ENCODE measurements around the gene PSEN2. TPM values are rescaled to one million over a fixed set of nuclear protein-coding genes. Genes with fewer than 3 reads are reported as not detected.
A peak's percentile ranks its signal among the peaks of the same experiment; 100 is the strongest.

Gene PSEN2
- total RNA-seq, result 10 to 100 TPM; 22.6 to 23.3 TPM

- TF ChIP-seq, protein P1, sequence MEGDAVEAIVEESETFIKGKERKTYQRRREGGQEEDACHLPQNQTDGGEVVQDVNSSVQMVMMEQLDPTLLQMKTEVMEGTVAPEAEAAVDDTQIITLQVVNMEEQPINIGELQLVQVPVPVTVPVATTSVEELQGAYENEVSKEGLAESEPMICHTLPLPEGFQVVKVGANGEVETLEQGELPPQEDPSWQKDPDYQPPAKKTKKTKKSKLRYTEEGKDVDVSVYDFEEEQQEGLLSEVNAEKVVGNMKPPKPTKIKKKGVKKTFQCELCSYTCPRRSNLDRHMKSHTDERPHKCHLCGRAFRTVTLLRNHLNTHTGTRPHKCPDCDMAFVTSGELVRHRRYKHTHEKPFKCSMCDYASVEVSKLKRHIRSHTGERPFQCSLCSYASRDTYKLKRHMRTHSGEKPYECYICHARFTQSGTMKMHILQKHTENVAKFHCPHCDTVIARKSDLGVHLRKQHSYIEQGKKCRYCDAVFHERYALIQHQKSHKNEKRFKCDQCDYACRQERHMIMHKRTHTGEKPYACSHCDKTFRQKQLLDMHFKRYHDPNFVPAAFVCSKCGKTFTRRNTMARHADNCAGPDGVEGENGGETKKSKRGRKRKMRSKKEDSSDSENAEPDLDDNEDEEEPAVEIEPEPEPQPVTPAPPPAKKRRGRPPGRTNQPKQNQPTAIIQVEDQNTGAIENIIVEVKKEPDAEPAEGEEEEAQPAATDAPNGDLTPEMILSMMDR (IDR thresholded peaks at IDR 0.05), result peak in 1 of 2 donors; percentile 47
- Histone ChIP-seq H3K9me3 (no peaks in the 10 kb centered on the region), H3K36me3 (no peaks in the 10 kb centered on the region), H3K27me3 (no peaks in the 10 kb centered on the region), H3K27ac (peak within 1 kb of the TSS; percentile 79 to 88), H3K4me1 (peaks cover 0 to 20% of the 10 kb centered on the region in 2 donors), H3K4me3 (peak within 1 kb of the TSS; percentile 60 to 87)
- DNase-seq (ENCODE audit: low spot score), result peak; percentile 73
Observed at GRCh38 chr1:226870401-226871279, at the start of gene PSEN2. Gene PSEN2 (plus strand): TSS chr1:226870616. CDS start chr1:226881908, 11,292 bp downstream.

GRCh38 chr1:226820941-226821718, 49.3 kb upstream of the PSEN2 start:
- Histone ChIP-seq H3K4me3 (no peak overlapping the region), H3K27me3 (no peaks in the 10 kb centered on the region), H3K36me3 (no peaks in the 10 kb centered on the region), H3K9me3 (no peaks in the 10 kb centered on the region), H3K4me1 (peaks cover 0 to 20% of the 10 kb centered on the region in 2 donors), H3K27ac (peak overlapping the region; percentile 74 to 76)
- TF ChIP-seq, protein P1 (IDR thresholded peaks at IDR 0.05), result no peak
- peak; percentile 91 for DNase-seq (ENCODE audit: low spot score)

GRCh38 chr1:226821719-226822085, 48.7 kb upstream of the PSEN2 start:
- Histone ChIP-seq H3K4me1 (peaks cover 0 to 20% of the 10 kb centered on the region in 2 donors), H3K36me3 (no peaks in the 10 kb centered on the region), H3K9me3 (no peaks in the 10 kb centered on the region), H3K27me3 (no peaks in the 10 kb centered on the region), H3K4me3 (no peak overlapping the region), H3K27ac (peak overlapping the region; percentile 74 to 76)
- TF ChIP-seq, protein P1 (IDR thresholded peaks at IDR 0.05), result no peak
- no peak for DNase-seq (ENCODE audit: low spot score)

DNA sequence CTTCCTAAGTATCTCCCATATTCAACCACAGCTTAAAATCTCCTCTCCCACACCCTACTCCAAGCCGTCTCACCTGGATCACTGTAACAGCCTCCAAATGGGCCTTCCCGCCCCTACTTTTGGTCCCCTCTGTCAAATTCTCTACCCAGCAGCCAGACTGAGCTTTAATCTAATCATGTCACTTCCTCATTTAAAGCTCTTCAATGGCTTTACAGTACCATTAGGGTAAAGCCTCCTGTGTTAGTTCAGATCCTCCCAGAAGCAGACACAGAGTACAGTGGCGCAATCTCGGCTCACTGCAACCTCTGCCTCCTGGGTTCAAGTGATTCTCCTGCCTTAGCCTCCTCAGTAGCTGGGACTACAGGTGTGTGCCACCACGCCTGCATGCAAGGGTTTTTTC, 46.8 kb upstream of the PSEN2 start:
- no peaks in the 10 kb centered on the region for H3K36me3 ChIP-seq
- H3K4me3 ChIP-seq, result no peak overlapping the region
- no peaks in the 10 kb centered on the region for H3K27me3 ChIP-seq
- H3K27ac ChIP-seq, result no peak overlapping the region
- H3K9me3 ChIP-seq, result no peaks in the 10 kb centered on the region
- DNase-seq (ENCODE audit: low spot score), result no peak
- TF ChIP-seq, protein P1 (IDR thresholded peaks at IDR 0.05), result no peak
- peaks cover 0 to 35% of the 10 kb centered on the region in 2 donors for H3K4me1 ChIP-seq

DNA sequence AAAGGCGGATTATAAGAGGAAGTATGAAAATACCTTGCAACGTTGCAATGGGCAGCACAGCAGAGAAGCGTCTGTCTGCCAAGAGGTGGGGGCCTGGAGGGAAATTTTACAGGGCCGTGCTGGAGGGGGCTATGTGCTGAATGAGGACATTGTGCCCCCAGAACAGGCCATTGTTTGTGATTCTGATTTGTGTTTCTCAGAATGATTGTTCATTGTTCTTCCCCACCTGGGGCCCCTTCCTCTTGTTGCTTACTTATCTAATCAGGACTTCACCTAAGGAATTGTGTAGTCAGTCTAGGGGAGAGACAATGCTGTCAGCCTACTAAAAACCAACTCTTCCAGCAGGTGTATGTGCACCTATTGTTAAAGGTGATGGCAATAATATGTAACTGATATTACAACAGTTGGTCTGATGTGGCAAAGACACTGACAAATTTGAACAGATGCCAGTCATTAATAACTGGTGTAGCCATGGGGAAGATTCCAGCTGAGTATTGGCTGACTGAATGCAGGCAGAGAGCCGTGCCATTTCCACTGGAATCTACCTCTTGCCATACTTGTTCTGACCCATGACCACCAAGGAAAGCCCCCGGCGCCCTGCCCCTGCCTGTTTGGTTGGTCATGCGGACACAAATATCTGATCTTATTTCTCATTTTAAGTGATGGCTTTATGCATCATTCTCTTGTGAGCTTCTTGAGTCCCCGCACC, 45.2 kb upstream of the PSEN2 start:
- Histone ChIP-seq H3K4me3 (no peak overlapping the region), H3K4me1 (peaks cover 0 to 32% of the 10 kb centered on the region in 2 donors), H3K27me3 (no peaks in the 10 kb centered on the region), H3K9me3 (no peaks in the 10 kb centered on the region), H3K36me3 (no peaks in the 10 kb centered on the region), H3K27ac (no peak overlapping the region)
- DNase-seq (ENCODE audit: low spot score), result no peak
- TF ChIP-seq, protein P1 (IDR thresholded peaks at IDR 0.05), result no peak
